ENCODE data around the gene CRYBG2.
"Not testable (repeated sequence)": the region's sequence is repeated elsewhere in the genome, so short reads cannot be mapped to it uniquely, and the experiment has no call there.

The CRYBG2 gene

DNA sequence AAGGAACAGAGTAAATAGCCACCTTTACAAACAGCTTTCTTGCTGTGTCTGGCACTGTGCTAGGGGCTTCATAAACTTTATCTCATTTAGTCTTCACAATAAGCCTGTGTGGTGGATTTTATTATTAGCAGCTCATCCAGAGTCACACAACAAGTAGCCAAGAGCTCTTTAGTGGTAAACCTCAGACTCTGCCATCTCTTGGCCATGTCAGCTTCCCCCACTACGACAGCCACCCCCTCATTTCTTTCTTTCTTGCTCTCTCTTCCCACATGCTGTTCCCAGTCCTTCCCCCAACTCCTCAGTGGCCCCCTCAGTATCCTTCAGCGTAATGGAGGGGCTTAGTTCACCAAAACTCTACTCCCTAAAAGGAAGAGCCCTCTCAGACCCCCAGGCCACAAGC is 19.9 kb upstream of the CRYBG2 start:
- H3K27ac ChIP-seq = no peak overlapping the region
- no peaks in the 10 kb centered on the region for H3K36me3 ChIP-seq (ENCODE audit: control insufficient read depth, insufficient read depth, low read length)
- H3K79me2 ChIP-seq = no peaks in the 10 kb centered on the region
- H3K4me1 ChIP-seq = no peaks in the 10 kb centered on the region
- H3K4me3 ChIP-seq (ENCODE audit: low read depth, low read length) = no peak overlapping the region
- H3K4me2 ChIP-seq (ENCODE audit: low read length) = no peak overlapping the region
- H3K27me3 ChIP-seq (ENCODE audit: control insufficient read depth, insufficient read depth, low read length) = no peaks in the 10 kb centered on the region
- TF ChIP-seq, protein P1, sequence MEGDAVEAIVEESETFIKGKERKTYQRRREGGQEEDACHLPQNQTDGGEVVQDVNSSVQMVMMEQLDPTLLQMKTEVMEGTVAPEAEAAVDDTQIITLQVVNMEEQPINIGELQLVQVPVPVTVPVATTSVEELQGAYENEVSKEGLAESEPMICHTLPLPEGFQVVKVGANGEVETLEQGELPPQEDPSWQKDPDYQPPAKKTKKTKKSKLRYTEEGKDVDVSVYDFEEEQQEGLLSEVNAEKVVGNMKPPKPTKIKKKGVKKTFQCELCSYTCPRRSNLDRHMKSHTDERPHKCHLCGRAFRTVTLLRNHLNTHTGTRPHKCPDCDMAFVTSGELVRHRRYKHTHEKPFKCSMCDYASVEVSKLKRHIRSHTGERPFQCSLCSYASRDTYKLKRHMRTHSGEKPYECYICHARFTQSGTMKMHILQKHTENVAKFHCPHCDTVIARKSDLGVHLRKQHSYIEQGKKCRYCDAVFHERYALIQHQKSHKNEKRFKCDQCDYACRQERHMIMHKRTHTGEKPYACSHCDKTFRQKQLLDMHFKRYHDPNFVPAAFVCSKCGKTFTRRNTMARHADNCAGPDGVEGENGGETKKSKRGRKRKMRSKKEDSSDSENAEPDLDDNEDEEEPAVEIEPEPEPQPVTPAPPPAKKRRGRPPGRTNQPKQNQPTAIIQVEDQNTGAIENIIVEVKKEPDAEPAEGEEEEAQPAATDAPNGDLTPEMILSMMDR (IDR thresholded peaks at IDR 0.05) = no peak
- no peak overlapping the region for H2AFZ ChIP-seq
- no peaks in the 10 kb centered on the region for H3K9me3 ChIP-seq (ENCODE audit: control insufficient read depth, low read length)
- no peak overlapping the region for H3K9ac ChIP-seq

DNA sequence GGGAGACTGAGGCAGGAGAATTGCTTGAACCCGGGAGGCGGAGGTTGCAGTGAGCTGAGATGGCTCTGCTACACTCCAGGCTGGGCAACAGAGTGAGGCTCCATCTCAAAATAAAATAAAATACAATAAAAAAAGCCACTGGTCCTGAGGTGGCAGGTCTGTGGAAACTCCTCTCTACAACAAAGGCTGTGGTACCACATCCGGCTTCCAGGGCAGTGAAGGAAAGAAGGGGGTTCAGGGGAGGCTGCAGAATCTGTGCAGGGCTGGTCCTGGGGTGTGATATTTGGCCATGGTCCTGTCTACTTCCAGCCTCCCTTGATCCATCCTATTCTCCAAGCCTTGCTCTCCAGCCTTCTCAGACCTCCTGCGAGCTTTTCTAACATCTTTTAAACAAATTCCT is 19.4 kb upstream of the CRYBG2 start:
- Histone ChIP-seq H3K4me2 (ENCODE audit: low read length) (no peak overlapping the region), H3K36me3 (ENCODE audit: control insufficient read depth, insufficient read depth, low read length) (no peaks in the 10 kb centered on the region), H3K79me2 (no peaks in the 10 kb centered on the region), H3K4me1 (no peaks in the 10 kb centered on the region), H2AFZ (no peak overlapping the region), H3K9ac (no peak overlapping the region), H3K4me3 (ENCODE audit: low read depth, low read length) (no peak overlapping the region), H3K9me3 (ENCODE audit: control insufficient read depth, low read length) (no peaks in the 10 kb centered on the region), H3K27me3 (ENCODE audit: control insufficient read depth, insufficient read depth, low read length) (no peaks in the 10 kb centered on the region), H3K27ac (no peak overlapping the region)
- TF ChIP-seq, protein P1 (IDR thresholded peaks at IDR 0.05) = no peak

DNA sequence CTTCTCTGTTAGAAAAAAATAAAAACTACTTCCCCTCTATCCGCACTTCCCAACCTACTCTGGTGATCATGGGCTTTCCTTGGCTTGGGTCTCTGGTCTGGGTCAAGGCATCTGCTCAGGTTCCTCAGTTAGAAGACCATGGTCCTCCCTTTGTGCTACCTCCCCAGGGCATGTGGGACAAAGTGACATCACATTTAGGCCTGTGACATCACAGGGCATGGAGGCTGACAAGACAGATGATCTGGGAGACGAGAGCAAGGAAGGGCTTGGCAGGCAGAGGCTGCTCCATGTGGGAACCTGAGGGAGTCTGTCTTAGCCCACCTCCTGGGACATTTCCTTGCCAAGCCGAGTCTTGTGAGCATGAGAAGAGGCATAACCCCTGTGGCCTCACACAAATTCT is 18.7 kb upstream of the CRYBG2 start, which contains the start of gene ZNF683:
Gene ZNF683, minus strand, starts transcription at position 140 of the 400 bp plus-strand sequence. CDS start 4,179 bp downstream, outside the sequence.
- H3K79me2 ChIP-seq; H3K4me3 ChIP-seq (ENCODE audit: low read depth, low read length); H3K4me2 ChIP-seq (ENCODE audit: low read length); H3K9me3 ChIP-seq (ENCODE audit: control insufficient read depth, low read length); H2AFZ ChIP-seq; H3K27ac ChIP-seq; H3K9ac ChIP-seq; H3K36me3 ChIP-seq (ENCODE audit: control insufficient read depth, insufficient read depth, low read length); H3K27me3 ChIP-seq (ENCODE audit: control insufficient read depth, insufficient read depth, low read length); H3K4me1 ChIP-seq: not testable (repeated sequence)

DNA sequence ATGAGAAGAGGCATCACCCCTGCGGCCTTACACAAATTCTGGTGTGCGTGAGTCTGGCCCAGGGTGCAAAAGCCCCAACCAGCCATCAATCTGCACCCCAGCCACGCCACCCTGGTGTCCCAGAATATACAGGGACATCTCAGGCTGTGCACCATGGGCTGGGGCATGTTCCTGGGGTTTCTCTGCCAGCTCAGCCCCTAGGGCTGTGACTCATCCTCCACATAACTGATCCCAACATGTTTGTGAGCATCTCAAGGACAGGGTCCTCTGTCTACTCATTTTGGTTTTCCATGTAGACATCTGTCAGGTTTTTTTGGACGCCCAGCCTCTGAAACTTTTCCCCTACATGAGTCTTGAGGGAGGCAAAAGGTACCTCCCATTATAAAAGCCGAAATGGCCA is 18.1 kb upstream of the CRYBG2 start:
- Histone ChIP-seq H3K27me3 (ENCODE audit: control insufficient read depth, insufficient read depth, low read length) (no peaks in the 10 kb centered on the region), H3K27ac (no peak overlapping the region)
- TF ChIP-seq, protein P1 (IDR thresholded peaks at IDR 0.05) = no peak

DNA sequence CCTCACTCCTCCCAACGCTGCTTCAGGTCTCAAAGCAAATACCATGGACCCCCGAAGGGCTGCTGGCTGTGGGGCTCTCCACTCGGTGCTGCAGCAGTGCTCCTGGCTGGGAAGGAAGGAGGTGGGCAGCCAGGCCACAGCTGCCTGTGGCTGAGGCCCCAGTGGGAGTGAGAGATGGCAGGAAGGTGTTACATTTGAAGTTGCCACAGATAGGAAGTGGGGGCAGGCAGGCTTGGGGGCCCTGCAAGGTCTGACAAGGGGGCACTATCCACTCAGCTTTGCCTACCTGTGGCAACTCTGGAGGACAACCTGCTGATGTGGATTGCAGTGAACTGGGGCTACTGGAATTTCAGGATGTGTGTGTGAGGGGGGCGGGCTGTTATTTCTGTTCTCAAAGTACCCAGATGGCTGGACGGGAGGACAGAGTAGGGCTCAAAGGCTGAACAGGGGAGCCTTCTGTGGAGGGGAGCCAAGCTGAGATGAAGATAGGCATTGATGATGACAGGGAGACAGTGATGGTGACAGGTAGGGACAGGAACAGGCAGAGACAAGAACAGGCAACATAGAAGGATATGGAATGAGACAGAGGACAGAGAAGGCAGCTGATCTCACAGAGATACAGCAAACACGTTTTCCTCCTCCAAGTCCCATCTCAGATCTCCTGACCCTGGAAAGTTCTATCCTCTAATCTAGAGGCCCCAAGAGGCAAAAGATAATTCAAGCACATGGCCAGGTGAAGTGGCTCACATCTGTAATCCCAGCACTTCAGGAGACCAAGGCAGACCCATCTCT is 16.9 kb upstream of the CRYBG2 start:
- H3K9me3 ChIP-seq (ENCODE audit: control insufficient read depth, low read length) = no peaks in the 10 kb centered on the region
- no peak overlapping the region for H3K9ac ChIP-seq
- no peaks in the 10 kb centered on the region for H3K4me1 ChIP-seq
- no peak overlapping the region for H3K27ac ChIP-seq
- no peaks in the 10 kb centered on the region for H3K36me3 ChIP-seq (ENCODE audit: control insufficient read depth, insufficient read depth, low read length)
- H3K4me3 ChIP-seq (ENCODE audit: low read depth, low read length) = no peak overlapping the region
- TF ChIP-seq, protein P1 (IDR thresholded peaks at IDR 0.05) = no peak
- no peaks in the 10 kb centered on the region for H3K79me2 ChIP-seq
- no peak overlapping the region for H2AFZ ChIP-seq
- no peak overlapping the region for H3K4me2 ChIP-seq (ENCODE audit: low read length)
- H3K27me3 ChIP-seq (ENCODE audit: control insufficient read depth, insufficient read depth, low read length) = no peaks in the 10 kb centered on the region

More for the DNA sequence above, 18.1 kb upstream of the CRYBG2 start:
- Histone ChIP-seq H3K36me3 (ENCODE audit: control insufficient read depth, insufficient read depth, low read length) (no peaks in the 10 kb centered on the region), H3K9ac (no peak overlapping the region), H3K9me3 (ENCODE audit: control insufficient read depth, low read length) (no peaks in the 10 kb centered on the region), H3K4me1 (no peaks in the 10 kb centered on the region), H3K4me3 (ENCODE audit: low read depth, low read length) (no peak overlapping the region), H3K79me2 (no peaks in the 10 kb centered on the region), H3K4me2 (ENCODE audit: low read length) (no peak overlapping the region), H2AFZ (no peak overlapping the region)

Data from parathyroid adenoma (tissue), 2 donors.